Fibroblast of lung (primary cell): Measurements from ENCODE around the gene DHRS7. TPM values are rescaled to one million over a fixed set of nuclear protein-coding genes. Genes with fewer than 3 reads are reported as not detected.

Experiments
- DNase-seq, 2 donors: peaks; one replicate each; pipeline versions ENCODE4 v3.0.0 to v3.0.0-alpha.2; 2010; ENCODE audit warnings: low read depth in 2 of 2
- H2AFZ ChIP-seq: 2 replicates; pipeline ENCODE4 v1.5.1; 2012; ENCODE audit warnings: low read length, control low read depth, inconsistent platforms
- H3K27ac ChIP-seq: 2 replicates; pipeline ENCODE4 v1.5.1; 2011; ENCODE audit warnings: low read length, control low read depth; ENCODE audit not compliant: insufficient read depth
- H3K27me3 ChIP-seq: 2 replicates; pipeline ENCODE4 v1.5.1; 2011; ENCODE audit warnings: mild to moderate bottlenecking, low read length; ENCODE audit not compliant: control insufficient read depth, insufficient read depth
- H3K36me3 ChIP-seq: 2 replicates; pipeline ENCODE4 v1.5.1; 2011; ENCODE audit warnings: low read length; ENCODE audit not compliant: control insufficient read depth, insufficient read depth
- H3K4me1 ChIP-seq: 2 replicates; pipeline ENCODE4 v1.5.1; 2011; ENCODE audit warnings: low read length; ENCODE audit not compliant: control insufficient read depth, insufficient read depth; ENCODE audit errors: extremely low read depth
- H3K4me2 ChIP-seq: 2 replicates; pipeline ENCODE4 v1.5.1; 2011; ENCODE audit warnings: low read length, control low read depth; ENCODE audit not compliant: insufficient read depth; ENCODE audit errors: extremely low read depth
- H3K4me3 ChIP-seq, 4 experiments: fragments of 200-600 bp in 1 of 4; sonication (generic) in 1 of 4; replicated peaks in 1 of 4; 2 replicates each; pipeline ENCODE4 v1.5.1; 2011 to 2016; ENCODE audit warnings: low read length in 4 of 4, low read depth in 3 of 4, mild to moderate bottlenecking in 3 of 4, control low read depth in 2 of 4, inconsistent platforms in 1 of 4, mixed read lengths in 1 of 4; ENCODE audit not compliant: insufficient read depth in 1 of 4; ENCODE audit errors: control extremely low read depth in 1 of 4
- H3K79me2 ChIP-seq: 2 replicates; pipeline ENCODE4 v1.5.1; 2012; ENCODE audit warnings: mild to moderate bottlenecking, low read length, inconsistent platforms; ENCODE audit not compliant: control insufficient read depth, insufficient read depth
- H3K9ac ChIP-seq: 2 replicates; pipeline ENCODE4 v1.5.1; 2011; ENCODE audit warnings: mild to moderate bottlenecking, low read length, control low read depth; ENCODE audit not compliant: insufficient read depth
- H3K9me3 ChIP-seq: 2 replicates; pipeline ENCODE4 v1.5.1; 2012; ENCODE audit warnings: low read depth, low read length; ENCODE audit not compliant: control insufficient read depth, insufficient read depth
- H4K20me1 ChIP-seq: 2 replicates; pipeline ENCODE4 v1.5.1; 2011; ENCODE audit warnings: low read length; ENCODE audit not compliant: control insufficient read depth, insufficient read depth; ENCODE audit errors: extremely low read depth
- EZH2 ChIP-seq: IDR thresholded peaks from 2 replicates; pipeline ENCODE4 v1.5.1; 2012; ENCODE audit warnings: low read length, control low read depth, mild to moderate bottlenecking; ENCODE audit errors: missing control alignments
- polyA plus RNA-seq, 2 donors: library from polyadenylated mRNA; depleted of rRNA in 1 of 2; stranded (reverse) in 1 of 2; unstranded in 1 of 2; fragments of >200 nt; gene quantifications; 2 replicates each; pipeline ENCODE4 v1.2.1, GENCODE V29; 2011 to 2012; ENCODE audit warnings: missing spikeins in 1 of 2
- total RNA-seq: library from RNA; depleted of rRNA; stranded (reverse); fragments of >200 nt; gene quantifications from 2 replicates; pipeline ENCODE4 v1.2.1, GENCODE V29; 2014
- TF ChIP-seq, protein P1 (sequence below), 2 donors: IDR thresholded peaks in 1 of 2; conservative IDR thresholded peaks in 1 of 2; 1 replicate in 1 of 2; 2 replicates in 1 of 2; pipeline ENCODE4 v1.5.1; 2011 to 2012; ENCODE audit warnings: low read length in 2 of 2, control low read depth in 1 of 2, inconsistent platforms in 1 of 2, low read depth in 1 of 2, mild to moderate bottlenecking in 1 of 2

The DHRS7 gene
- total and polyA plus RNA-seq, 2 donors (not counting 1 experiment from before 2014, with no cell fraction given), result 61.0 to 170 TPM

DNA sequence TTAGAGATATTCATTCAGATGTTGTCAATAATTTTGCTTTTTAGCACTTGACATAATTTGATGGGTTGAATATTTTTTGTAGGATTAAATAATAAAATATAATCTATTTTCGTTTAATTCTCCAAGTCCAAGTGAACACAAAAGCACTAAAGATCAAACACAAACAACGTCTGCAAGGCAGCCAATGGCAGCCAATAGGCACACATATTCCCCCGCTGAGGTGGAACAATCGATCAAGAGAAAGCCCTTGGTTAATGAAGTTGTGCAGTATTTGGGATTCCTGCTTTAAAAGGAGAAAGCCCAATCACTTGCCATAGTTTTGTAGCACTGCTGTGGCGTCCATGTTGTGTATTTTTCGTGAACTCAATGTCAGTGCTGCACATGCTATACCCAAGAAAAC lies 1.5 kb downstream of the DHRS7 start:
- no peaks in the 10 kb centered on the region for H4K20me1 ChIP-seq
- H3K79me2 ChIP-seq, result peaks cover 19% of the 10 kb centered on the region
- H3K27me3 ChIP-seq, result no peaks in the 10 kb centered on the region
- H2AFZ ChIP-seq, result no peak overlapping the region
- peak overlapping the region; percentile 79 to 88 (median 86) for H3K4me3 ChIP-seq
- no peaks in the 10 kb centered on the region for H3K36me3 ChIP-seq
- peak overlapping the region; percentile 90 for H3K4me2 ChIP-seq
- TF ChIP-seq EZH2, result no peak
- TF ChIP-seq, protein P1, sequence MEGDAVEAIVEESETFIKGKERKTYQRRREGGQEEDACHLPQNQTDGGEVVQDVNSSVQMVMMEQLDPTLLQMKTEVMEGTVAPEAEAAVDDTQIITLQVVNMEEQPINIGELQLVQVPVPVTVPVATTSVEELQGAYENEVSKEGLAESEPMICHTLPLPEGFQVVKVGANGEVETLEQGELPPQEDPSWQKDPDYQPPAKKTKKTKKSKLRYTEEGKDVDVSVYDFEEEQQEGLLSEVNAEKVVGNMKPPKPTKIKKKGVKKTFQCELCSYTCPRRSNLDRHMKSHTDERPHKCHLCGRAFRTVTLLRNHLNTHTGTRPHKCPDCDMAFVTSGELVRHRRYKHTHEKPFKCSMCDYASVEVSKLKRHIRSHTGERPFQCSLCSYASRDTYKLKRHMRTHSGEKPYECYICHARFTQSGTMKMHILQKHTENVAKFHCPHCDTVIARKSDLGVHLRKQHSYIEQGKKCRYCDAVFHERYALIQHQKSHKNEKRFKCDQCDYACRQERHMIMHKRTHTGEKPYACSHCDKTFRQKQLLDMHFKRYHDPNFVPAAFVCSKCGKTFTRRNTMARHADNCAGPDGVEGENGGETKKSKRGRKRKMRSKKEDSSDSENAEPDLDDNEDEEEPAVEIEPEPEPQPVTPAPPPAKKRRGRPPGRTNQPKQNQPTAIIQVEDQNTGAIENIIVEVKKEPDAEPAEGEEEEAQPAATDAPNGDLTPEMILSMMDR (conservative IDR thresholded peaks at IDR 0.05 in 1 of 2, IDR thresholded peaks at IDR 0.05 in 1 of 2; ENCODE audit: low read depth in 1 of 2, low read length in 2 of 2), result no peak
- H3K4me1 ChIP-seq, result peaks cover 2% of the 10 kb centered on the region
- no peaks in the 10 kb centered on the region for H3K9me3 ChIP-seq
- H3K27ac ChIP-seq, result no peak overlapping the region
- DNase-seq, result no peak
- no peak overlapping the region for H3K9ac ChIP-seq

DNA sequence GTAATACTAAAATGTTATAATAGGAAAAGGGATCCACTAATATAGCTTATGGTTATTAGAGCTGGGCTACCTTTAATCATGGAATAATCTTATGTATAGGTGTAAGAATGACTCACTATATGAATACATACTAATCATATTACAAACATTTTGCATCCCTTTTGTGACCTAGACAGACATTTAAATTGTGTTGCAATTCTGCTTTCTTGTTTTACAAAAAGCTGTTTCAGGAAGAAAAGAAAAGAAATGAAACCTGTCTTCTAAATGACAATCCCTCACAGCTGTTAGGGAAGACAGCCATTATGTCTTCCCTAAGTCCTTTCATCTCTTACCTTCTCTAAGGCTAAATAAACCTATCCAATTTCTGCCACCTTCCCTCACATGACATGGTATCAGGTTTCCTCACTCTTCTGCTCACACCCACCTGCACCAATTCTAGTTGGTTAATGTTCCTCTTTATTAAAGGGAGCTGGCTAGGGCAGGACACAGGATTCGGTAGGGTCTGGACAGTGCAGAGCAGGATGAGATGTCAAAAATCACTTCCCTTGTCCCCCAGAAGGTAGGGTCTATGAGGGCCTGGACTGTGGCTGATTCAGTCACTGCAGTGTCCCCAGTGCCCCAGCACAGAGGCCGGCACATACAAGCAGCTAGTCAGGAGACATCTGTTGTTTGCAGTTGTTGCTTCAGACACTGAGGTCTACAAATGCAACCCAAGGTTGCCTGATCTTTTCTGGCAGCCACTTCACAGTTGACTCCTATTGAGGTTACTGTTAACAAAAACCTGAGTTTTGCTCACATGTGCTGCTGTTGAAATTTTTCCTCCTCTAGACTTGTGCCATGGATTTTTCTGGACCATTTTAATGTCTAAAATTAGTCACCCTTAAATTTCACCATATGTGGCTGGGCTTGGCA lies 3.7 kb downstream of the DHRS7 start:
- H3K27me3 ChIP-seq, result no peaks in the 10 kb centered on the region
- no peak overlapping the region for H3K4me2 ChIP-seq
- H3K9me3 ChIP-seq, result no peaks in the 10 kb centered on the region
- H3K4me3 ChIP-seq, result no peak overlapping the region
- H3K36me3 ChIP-seq, result no peaks in the 10 kb centered on the region
- H3K4me1 ChIP-seq, result peaks cover 2% of the 10 kb centered on the region
- no peaks in the 10 kb centered on the region for H4K20me1 ChIP-seq
- H3K9ac ChIP-seq, result no peak overlapping the region
- no peak overlapping the region for H3K27ac ChIP-seq
- no peak overlapping the region for H2AFZ ChIP-seq
- peak in 1 of 2 donors; percentile 36 for DNase-seq
- H3K79me2 ChIP-seq, result peaks cover 19% of the 10 kb centered on the region
- TF ChIP-seq EZH2, result no peak
- TF ChIP-seq, protein P1 (conservative IDR thresholded peaks at IDR 0.05 in 1 of 2, IDR thresholded peaks at IDR 0.05 in 1 of 2; ENCODE audit: low read depth in 1 of 2, low read length in 2 of 2), result no peak

DNA sequence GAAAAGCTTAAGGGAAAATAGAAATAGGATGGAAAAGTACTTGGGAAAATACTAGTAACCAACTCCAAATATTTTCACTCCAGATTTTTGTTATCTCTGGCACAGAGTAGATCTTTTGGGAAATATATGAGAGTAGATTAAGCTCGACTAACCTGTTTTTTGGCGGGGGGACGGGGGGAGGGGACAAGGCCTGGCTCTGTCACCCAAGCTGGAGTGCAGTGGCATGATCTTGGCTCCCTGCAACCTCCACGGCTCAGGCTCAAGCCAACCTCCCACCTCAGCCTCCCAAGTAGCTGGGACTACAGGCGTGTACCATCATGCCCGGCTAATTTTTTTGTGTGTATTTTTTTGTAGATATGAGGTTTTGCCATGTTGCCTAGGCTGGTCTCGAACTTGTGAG lies 4.8 kb downstream of the DHRS7 start:
- no peaks in the 10 kb centered on the region for H3K27me3 ChIP-seq
- H3K4me3 ChIP-seq, result no peak overlapping the region
- H4K20me1 ChIP-seq, result no peaks in the 10 kb centered on the region
- TF ChIP-seq EZH2, result no peak
- TF ChIP-seq, protein P1 (conservative IDR thresholded peaks at IDR 0.05 in 1 of 2, IDR thresholded peaks at IDR 0.05 in 1 of 2; ENCODE audit: low read depth in 1 of 2, low read length in 2 of 2), result no peak
- no peak overlapping the region for H2AFZ ChIP-seq
- peaks cover 2% of the 10 kb centered on the region for H3K4me1 ChIP-seq
- DNase-seq, result no peak
- H3K27ac ChIP-seq, result no peak overlapping the region
- no peaks in the 10 kb centered on the region for H3K36me3 ChIP-seq
- no peak overlapping the region for H3K4me2 ChIP-seq
- H3K9ac ChIP-seq, result no peak overlapping the region
- no peaks in the 10 kb centered on the region for H3K9me3 ChIP-seq
- H3K79me2 ChIP-seq, result peaks cover 19% of the 10 kb centered on the region
